GM18508 (cell line): Measurements from ENCODE around the gene SCN3B.

Experiments used
- ATAC-seq: cut with Tn5 transposase; IDR thresholded peaks from one replicate; pipeline ENCODE4 v1.9.1; 2021; ENCODE audit warnings: moderate number of reproducible peaks; ENCODE audit not compliant: insufficient read depth, unreplicated experiment

Gene SCN3B

DNA sequence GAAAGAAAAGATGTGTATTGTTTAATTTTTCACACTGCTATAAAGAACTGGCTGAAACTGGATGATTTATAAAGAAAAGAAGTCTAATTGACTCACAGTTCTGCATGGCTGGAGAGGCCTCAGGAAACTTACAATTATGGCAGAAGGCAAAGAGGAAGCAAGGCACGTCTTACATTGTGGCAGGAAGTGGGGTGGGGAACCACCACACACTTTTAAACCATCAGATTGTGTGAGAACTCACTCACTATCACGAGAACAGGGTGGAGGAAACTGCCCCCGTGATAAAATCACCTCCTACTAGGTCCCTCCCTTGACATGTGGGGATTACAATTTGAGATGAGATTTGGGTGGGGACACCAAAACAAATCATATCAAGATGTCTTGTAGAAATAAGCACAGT, 5.5 kb upstream of the SCN3B start:
- ATAC-seq, result peak; percentile 61

- ATAC-seq, result no peak
These were observed 4.9 kb upstream of the SCN3B start for GRCh38 chr11:123659311-123659710.

DNA sequence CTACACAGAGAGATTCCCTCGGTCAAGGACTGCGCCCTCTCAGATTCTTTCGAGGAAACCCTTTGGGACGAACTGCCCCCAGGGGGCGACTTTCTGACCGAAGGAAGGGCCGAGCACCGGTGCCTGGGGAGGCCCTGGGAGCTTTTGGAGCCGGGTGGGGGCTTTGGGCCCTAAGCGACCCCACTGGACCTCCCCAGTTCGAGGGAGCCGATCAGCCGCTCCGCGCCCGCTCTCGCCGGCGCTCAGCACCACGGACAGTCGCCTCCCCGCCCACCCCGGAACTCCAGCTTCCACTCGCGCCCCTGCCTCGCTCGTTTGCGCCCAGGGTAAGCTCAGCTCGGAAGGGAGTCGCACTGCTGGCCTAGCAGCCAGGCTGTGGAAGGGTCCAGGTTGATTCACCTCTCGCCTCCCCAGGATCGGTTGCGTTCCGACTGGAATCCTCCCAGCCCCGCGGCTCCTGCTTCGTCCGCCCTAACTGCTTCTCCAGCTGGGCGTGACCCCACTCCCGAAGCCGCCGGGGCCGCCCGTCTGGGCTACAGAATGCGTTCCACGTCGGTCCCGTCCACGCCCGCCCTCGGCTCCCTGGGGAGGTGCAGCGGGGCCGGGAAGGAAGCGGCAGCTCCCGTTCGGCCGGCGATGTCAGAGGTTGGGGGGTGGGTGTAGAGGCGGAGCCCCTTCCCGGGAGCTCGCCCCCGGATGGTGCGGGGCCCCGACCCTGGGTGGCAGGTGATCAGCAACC, 428 bp downstream of the SCN3B start:
- ATAC-seq, result no peak

DNA sequence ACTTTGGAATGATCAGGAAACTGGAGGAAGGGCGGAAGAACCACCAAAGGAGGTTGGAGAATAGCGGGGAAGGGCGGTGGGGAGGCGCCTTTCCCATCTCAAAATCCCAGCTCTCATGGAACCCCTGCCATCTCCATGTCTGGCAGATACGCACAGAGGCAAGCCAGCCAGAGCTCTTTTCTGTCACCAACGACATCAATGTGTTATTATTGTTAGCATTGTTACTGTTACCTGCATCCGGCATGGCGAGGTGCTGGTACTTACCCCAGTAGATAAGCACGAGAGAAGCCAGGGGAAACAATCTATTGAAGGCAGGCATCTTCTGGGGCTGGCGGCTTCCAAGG, 969 bp downstream of the SCN3B start:
- no peak for ATAC-seq

GRCh38 chr11:123652599-123652998, 1.8 kb downstream of the SCN3B start:
- ATAC-seq, result no peak

- no peak for ATAC-seq
These were observed 3.5 kb downstream of the SCN3B start for GRCh38 chr11:123650901-123651300.

- no peak for ATAC-seq
These were observed 9.0 kb downstream of the SCN3B start for GRCh38 chr11:123645286-123645975.

DNA sequence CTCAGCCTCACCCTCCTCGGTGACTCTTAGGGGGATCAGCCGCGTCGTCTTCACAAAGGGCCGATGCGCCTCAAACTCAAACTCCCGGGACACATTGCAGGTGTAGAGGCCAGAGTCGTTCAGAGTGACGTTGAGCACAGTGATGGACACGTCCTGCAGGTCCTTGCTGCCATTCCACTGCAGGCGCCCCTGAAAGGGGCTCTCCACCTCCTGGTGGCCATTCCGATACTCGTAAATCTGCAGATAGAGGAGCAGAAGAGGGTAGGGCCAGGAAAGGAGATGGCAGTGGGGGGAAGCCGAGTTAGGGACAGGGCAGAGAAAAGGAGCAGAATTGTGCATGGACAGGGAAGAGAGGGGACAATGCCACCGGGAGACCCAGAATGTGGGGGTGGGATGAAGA, 12.0 kb downstream of the SCN3B start:
- ATAC-seq, result no peak

GRCh38 chr11:123641495-123641840, 13.0 kb downstream of the SCN3B start:
- ATAC-seq, result no peak

DNA sequence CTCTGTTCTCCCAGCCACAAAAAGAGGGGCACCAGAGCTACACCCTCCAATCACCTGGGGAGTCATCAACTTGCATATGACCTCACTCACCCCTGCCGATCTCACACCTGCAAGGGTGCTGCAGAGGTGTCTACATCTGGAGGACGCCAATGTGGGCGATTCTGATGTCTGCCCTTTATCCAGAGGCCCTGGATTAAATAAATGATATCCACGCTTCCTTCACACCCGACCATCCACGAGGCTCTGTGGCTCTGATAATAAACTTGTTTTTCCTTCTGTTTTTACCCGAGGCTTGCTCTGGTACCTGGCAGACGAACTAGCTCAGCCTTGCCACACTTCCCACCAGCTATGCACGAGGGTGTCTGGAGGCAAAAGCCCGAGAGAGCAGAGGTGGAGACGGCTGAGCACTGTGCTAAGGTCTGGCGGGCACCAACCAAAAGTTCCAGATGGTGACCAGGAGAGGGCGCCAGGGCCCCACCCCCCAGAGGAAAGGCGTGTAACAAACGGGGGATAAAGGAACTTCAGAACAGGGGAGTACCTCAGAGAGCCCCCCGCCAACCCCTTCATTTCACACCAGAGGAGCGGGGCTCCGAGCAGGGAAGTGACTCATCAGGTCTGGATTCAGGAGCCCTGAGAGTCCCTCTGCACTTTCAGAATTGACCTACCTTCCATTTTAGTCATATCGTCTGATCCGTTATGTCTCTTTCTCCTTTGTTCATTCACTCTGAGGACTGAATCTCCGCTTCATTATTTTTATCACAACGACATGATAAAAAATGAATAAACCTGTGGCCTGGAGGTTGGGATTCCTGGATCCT, 13.5 kb downstream of the SCN3B start:
- ATAC-seq, result no peak

- ATAC-seq, result no peak
These were observed 14.4 kb downstream of the SCN3B start for GRCh38 chr11:123640029-123640428.

- ATAC-seq, result no peak
These were observed 24.3 kb downstream of the SCN3B start for GRCh38 chr11:123630126-123630608.

- no peak for ATAC-seq
These were observed 25.3 kb downstream of the SCN3B start for GRCh38 chr11:123628936-123629683.

DNA sequence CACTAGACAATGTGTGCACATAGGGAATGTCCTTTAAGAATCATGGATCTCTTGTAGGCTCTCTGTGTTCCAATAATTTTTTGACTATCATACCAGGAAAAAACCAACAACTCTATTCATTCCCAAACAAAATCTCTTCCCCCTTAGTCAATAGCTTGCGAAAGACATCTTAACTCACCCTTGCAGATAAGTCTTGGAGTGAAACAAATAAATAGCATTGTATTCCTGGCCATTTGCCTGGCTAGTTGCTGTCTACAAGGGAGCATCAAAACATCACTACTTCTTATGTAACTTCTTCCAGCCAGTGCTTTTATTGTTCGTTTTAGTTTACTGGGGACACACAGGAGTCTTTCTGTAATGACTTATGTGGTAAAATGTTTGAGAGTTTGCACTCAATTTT, 29.4 kb downstream of the SCN3B start:
- ATAC-seq, result no peak

- ATAC-seq, result no peak
These were observed 31.8 kb downstream of the SCN3B start for GRCh38 chr11:123622576-123622975.

GRCh38 chr11:123616505-123617198, 37.8 kb downstream of the SCN3B start:
- no peak for ATAC-seq

DNA sequence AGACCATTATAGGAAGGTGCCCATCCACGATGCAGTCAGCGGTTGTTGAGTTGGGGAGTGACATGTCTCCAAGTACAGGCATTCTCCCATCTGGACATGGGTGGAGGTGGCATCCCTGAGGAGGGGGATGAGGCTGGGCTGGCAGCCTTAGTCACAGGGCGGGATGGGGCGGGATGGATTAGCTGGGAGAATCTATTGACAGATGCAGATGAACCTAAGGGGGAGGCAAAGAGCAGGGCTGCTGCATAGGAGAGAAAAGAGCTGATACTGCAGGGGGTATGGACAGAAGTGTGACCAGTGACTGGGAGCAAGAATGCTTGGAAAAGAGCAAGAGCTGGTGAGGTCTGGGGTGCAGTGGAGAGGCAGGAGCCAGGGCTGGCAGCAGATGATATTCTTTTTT, 42.7 kb downstream of the SCN3B start:
- ATAC-seq, result no peak

DNA sequence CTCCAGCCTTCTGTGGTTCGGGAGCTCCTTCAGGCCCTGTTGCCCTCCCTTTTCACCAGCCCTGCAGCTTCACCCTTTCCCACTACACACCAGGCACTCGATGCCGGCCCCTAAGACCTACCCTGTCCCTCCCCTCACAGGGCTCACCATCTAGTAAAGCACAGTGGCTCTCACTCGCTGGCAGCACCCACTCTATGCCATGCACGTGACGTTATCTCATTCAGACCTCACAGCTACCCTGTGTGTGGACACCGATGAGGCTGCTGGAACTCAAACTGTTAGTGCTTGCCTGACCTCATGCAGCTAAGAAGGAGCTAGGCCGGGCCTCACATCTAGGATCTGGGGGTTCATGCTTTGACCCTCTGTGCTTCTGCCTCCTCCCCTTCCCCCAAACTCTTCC, 45.5 kb downstream of the SCN3B start:
- no peak for ATAC-seq

DNA sequence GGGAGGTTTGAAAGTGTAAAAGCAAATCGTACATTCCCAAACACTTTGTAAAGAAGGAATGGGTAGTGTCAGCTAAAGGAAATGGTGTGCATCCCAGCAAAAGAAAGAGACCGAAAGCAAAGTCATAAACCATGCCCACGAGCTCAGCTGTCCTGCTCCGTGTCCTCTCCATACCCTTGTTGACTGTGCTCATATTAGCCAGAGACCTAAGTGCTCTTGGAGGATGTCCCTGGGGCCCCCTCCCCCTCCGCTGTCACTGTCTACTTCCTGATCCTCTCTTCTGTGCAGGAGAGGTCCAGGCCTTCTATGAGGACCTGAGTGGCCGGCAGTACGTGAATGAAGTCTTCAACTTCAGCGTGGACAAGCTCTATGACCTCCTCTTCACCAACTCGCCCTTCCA, 46.1 kb downstream of the SCN3B start:
- ATAC-seq, result no peak

- no peak for ATAC-seq
These were observed 46.6 kb downstream of the SCN3B start for GRCh38 chr11:123607781-123608180.
